GM18498 (cell line): ENCODE results near the gene TADA2A.
A peak's percentile ranks its signal among the peaks of the same experiment; 100 is the strongest.

Source experiments
- ATAC-seq: cut with Tn5 transposase; IDR thresholded peaks from one replicate; pipeline ENCODE4 v1.9.1; 2021; ENCODE audit warnings: mild to moderate bottlenecking, moderate library complexity; ENCODE audit not compliant: unreplicated experiment

TADA2A gene

GRCh38 chr17:37406635-37407461 lies at the start of gene TADA2A, which contains the start of gene ACACA:
Gene TADA2A, plus strand, starts transcription at chr17:37406886. Its CDS starts 4,480 bp downstream, at chr17:37411366.
Gene ACACA, minus strand, starts transcription at chr17:37406836. Its CDS starts 537 bp downstream, at chr17:37406299.
- ATAC-seq: peak; percentile 88

- peak; percentile 14 for ATAC-seq
Observed at GRCh38 chr17:37358098-37358829, 48.4 kb upstream of the TADA2A start.

- peak; percentile 94 for ATAC-seq
Observed at GRCh38 chr17:37358830-37359681, 47.6 kb upstream of the TADA2A start.

- no peak for ATAC-seq
Observed at GRCh38 chr17:37359682-37360188, 47.0 kb upstream of the TADA2A start.

GRCh38 chr17:37360632-37361031 lies 46.1 kb upstream of the TADA2A start:
- ATAC-seq: no peak

GRCh38 chr17:37361543-37361942 lies 45.1 kb upstream of the TADA2A start:
- ATAC-seq: no peak

GRCh38 chr17:37365589-37365988 lies 41.1 kb upstream of the TADA2A start:
- no peak for ATAC-seq

GRCh38 chr17:37368577-37368976 lies 38.1 kb upstream of the TADA2A start:
- no peak for ATAC-seq

- ATAC-seq: peak; percentile 58
Observed at GRCh38 chr17:37373530-37374159, 33.0 kb upstream of the TADA2A start.

GRCh38 chr17:37375706-37376105 lies 31.0 kb upstream of the TADA2A start, which contains the start of gene C17orf78:
Gene C17orf78, plus strand, starts transcription at chr17:37375985. Its CDS starts 108 bp downstream, at chr17:37376093.
- no peak for ATAC-seq

- no peak for ATAC-seq
Observed at GRCh38 chr17:37382056-37382455, 24.6 kb upstream of the TADA2A start.

- ATAC-seq: no peak
Observed at GRCh38 chr17:37384560-37385149, 22.0 kb upstream of the TADA2A start.

GRCh38 chr17:37385474-37385990 lies 21.2 kb upstream of the TADA2A start:
- no peak for ATAC-seq

- no peak for ATAC-seq
Observed at GRCh38 chr17:37386462-37386861, 20.2 kb upstream of the TADA2A start.

- no peak for ATAC-seq
Observed at GRCh38 chr17:37388266-37388665, 18.4 kb upstream of the TADA2A start.

- ATAC-seq: no peak
Observed at GRCh38 chr17:37389160-37389559, 17.5 kb upstream of the TADA2A start.

- ATAC-seq: no peak
Observed at GRCh38 chr17:37391146-37391545, 15.5 kb upstream of the TADA2A start.

- ATAC-seq: no peak
Observed at GRCh38 chr17:37392024-37392590, 14.6 kb upstream of the TADA2A start.

- no peak for ATAC-seq
Observed at GRCh38 chr17:37393352-37393751, 13.3 kb upstream of the TADA2A start.
